AG20443 (cell line): ENCODE data around the gene MAG.

Experiments used
- DNase-seq: peaks from one replicate; pipeline ENCODE4 v3.0.0; 2012; ENCODE audit warnings: low spot score, mixed read lengths

The MAG gene

DNA sequence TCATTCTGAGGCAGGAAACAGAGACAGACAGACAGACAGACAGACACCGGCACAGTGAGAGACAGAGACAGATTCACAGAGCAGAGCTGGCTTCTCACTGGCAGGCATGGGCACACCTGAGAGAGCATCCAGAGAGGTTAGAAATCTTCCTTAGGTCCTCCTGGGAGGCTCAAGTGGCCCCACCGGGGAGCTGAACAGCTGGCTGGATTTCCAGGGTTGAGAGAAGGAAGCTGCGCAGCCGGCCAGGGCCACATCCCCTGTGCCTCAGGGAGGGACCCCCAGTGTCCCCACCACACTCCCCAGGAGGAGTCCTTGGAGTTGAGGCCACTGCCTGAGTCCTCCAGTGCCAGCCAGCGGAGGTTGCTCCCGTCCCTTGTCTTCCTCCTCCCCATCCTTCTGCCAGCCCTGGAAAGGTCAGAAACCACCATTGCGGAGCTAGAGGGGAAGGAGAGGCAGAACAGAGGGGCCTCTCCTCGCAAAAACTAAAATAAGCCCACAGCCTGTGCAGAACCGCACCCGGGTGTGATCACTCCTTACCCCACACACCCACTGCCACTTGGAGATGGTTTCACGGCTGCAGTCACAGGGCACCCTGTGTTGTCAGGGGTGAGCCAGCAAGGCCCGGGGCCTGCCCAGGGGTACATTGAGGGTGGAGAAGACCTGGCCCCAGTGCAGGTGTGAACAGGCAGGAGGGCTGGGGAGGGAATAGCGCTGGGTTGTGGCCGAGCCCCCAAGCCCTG is 70.5 kb downstream of the MAG start:
- peak; percentile 1 for DNase-seq

DNA sequence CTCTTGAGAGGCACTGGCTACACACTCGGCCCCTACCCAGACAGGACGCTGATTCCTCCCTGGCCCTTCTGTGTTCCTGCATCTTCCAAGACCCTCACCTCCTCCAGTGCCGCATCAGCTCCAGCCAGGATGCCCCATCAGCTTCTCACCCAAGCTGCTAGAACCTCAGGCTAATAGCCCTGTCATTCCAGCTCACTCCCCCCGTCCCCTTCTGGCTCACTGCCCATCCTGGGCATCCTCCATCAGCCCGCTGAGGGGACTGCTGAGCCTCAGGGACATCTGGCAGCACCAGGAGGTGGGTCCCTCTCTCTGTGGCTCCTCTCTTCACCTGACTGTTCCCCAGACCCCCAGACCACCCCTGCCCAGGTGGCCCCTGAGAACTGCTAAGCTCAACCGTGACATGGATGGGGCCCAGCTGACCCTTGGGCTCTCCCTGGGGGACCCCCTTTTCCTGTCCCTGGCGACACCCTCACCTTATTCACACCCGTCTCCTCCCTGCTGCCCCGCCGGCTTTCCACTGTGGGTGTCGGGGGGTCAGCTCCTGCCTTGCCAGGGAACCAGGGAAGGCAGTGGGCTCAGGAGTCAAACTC is 71.1 kb downstream of the MAG start:
- DNase-seq: peak; percentile 0
